Measurements from ENCODE around the gene ZNF106.

ZNF106 gene

DNA sequence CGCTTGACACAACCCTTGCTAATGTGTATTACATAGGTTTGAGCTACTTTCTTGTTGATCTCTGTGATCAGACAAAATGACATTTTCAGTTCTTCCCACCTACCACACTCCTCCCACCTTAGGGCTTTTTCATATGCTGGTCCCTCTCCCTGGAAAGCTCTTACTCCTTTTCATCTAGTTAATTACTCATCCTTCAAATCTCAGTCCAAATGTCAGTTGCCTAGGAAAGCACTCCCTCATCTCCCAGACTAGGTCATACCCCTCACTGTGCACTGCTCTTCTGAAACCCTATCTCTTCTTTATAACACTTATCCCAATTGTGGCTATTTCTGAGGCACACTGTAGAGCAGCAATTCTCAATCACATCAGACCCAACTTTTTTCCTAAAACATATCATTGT is 7.3 kb downstream of the ZNF106 start:
- DNase-seq (ENCODE audit: low read depth): no peak
- TF ChIP-seq, protein P1, sequence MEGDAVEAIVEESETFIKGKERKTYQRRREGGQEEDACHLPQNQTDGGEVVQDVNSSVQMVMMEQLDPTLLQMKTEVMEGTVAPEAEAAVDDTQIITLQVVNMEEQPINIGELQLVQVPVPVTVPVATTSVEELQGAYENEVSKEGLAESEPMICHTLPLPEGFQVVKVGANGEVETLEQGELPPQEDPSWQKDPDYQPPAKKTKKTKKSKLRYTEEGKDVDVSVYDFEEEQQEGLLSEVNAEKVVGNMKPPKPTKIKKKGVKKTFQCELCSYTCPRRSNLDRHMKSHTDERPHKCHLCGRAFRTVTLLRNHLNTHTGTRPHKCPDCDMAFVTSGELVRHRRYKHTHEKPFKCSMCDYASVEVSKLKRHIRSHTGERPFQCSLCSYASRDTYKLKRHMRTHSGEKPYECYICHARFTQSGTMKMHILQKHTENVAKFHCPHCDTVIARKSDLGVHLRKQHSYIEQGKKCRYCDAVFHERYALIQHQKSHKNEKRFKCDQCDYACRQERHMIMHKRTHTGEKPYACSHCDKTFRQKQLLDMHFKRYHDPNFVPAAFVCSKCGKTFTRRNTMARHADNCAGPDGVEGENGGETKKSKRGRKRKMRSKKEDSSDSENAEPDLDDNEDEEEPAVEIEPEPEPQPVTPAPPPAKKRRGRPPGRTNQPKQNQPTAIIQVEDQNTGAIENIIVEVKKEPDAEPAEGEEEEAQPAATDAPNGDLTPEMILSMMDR (conservative IDR thresholded peaks at IDR 0.05; ENCODE audit: low read depth, low read length): no peak
- no peak overlapping the region for H3K4me3 ChIP-seq (ENCODE audit: low read length)

DNA sequence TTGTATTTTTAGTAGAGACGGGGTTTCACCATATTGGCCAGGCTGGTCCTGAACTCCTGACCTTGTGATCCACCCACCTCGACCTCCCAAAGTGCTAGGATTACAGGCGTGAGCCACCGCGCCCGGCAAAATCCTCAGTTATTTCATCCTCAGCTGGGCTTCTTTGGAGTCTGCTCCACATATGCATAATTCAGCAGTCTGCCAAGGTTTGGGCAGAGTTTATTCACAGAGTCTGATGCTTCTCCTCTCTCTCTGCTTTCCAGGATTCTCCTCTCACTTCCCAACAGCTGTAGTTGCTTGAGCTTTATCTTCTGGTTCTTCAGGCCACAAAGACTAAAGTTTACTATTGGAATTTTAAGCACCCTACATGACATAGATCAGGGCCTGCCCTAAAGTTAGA is 8.2 kb downstream of the ZNF106 start:
- TF ChIP-seq, protein P1 (conservative IDR thresholded peaks at IDR 0.05; ENCODE audit: low read depth, low read length): no peak
- no peak overlapping the region for H3K4me3 ChIP-seq (ENCODE audit: low read length)
- DNase-seq (ENCODE audit: low read depth): no peak

DNA sequence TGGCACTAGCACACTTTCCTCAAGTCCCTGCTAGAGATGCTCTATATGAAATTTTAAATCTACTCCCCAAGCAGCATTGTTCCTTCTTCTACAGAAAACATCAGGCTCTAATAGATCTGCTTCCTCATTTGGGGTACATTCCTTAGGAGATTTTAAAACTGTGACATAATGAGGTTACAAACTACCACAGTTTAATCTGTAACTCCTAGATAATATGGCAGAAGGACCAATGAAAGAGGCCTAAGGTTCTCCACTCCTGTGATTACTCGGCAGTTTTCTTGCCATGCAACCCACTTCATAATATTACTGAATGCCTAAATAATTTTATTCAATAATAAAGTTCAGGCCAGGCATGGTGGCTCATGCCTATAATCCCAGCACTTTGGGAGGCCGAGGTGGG is 16.1 kb downstream of the ZNF106 start:
- no peak for DNase-seq (ENCODE audit: low read depth)
- H3K4me3 ChIP-seq (ENCODE audit: low read length): no peak overlapping the region

DNA sequence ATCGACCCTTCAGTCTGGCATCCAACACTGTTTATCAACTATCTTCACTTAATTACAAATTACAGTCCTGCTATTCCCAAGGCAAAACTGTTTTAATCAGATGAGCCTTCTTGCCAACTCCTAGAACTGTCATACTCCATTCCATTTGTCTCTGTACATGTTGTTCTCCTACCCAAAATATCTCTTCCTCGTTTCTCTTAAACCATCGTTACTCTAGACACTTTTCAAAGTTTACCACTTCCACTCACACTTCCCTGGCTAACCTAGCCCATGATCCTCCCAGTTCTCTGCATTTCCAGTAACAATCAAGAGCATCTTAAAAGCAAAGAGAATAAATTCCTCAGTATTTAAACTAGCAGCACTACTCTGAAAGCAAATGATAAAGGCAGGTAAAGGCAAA is 19.9 kb downstream of the ZNF106 start:
- DNase-seq (ENCODE audit: low read depth): no peak
- TF ChIP-seq, protein P1 (conservative IDR thresholded peaks at IDR 0.05; ENCODE audit: low read depth, low read length): no peak
- no peak overlapping the region for H3K4me3 ChIP-seq (ENCODE audit: low read length)

More for the DNA sequence above, 16.1 kb downstream of the ZNF106 start:
- TF ChIP-seq, protein P1 (conservative IDR thresholded peaks at IDR 0.05; ENCODE audit: low read depth, low read length): no peak

DNA sequence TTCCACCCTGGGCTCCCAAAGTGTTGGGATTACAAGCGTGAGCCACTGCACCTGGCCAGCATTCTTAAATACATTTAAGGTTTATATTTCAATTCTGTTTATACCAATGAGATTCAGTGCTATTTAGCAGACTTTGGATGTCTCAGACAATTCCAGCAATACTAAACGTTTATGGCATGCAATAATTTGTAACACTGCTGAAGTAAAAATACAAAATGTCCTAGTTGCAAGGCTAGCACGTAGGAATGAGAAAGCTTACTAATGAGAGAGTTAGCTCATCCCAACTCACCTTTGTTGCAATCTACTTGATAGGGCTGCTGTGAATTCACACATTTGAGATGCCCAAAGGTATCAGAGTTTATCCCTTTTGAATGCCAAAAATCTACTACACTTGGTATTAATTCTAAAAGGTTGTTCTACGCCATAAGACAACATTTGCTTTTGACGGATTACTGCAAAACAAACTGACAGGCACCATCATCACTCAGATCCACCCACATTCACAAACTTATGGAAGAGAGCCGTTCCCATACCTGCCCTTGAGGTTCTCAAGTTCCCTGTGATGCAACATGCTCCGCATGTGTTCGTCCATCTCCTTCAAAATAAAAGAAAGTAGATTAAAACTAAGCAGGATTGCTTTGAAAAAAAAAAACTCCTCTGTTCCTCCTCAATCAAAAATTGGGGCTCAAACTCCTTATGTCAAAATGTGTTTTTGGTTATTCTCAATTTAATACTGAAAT is 25.3 kb downstream of the ZNF106 start:
- TF ChIP-seq, protein P1 (conservative IDR thresholded peaks at IDR 0.05; ENCODE audit: low read depth, low read length): no peak
- H3K4me3 ChIP-seq (ENCODE audit: low read length): no peak overlapping the region
- DNase-seq (ENCODE audit: low read depth): no peak

DNA sequence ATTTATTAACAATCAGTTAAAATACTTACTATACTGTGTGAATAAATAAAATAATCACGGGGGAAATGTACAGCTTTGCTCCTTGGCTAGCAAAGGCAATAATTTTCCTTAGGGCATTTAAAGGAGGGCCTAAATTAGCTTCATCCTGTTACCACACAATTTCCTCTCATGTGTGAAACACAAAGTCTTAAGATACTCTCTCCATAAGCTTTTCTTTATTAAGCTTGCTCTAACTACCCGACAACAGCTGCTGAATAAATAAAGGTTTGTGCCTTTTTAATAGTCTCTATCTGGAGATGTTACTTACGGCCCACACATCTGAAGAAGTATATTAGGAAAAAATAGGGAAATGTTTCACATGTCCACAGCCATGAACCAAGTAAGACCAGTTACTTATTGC is 29.7 kb downstream of the ZNF106 start:
- H3K4me3 ChIP-seq (ENCODE audit: low read length): no peak overlapping the region
- no peak for DNase-seq (ENCODE audit: low read depth)
- TF ChIP-seq, protein P1 (conservative IDR thresholded peaks at IDR 0.05; ENCODE audit: low read depth, low read length): no peak
